GM23248 (cell line): ENCODE measurements around the gene IFNA1.

Experiments
- EZH2 ChIP-seq: fragments of 200-600 bp; sonication (generic); IDR thresholded peaks from 2 replicates; pipeline ENCODE4 v1.6.1; 2018; ENCODE audit warnings: antibody characterized with exemption, mild to moderate bottlenecking; ENCODE audit not compliant: insufficient read depth, poor library complexity, severe bottlenecking
- EZH2phosphoT487 ChIP-seq: fragments of 200-600 bp; sonication (generic); IDR thresholded peaks from 2 replicates; pipeline ENCODE4 v1.6.1; 2018; ENCODE audit warnings: antibody characterized with exemption, moderate library complexity, mild to moderate bottlenecking, low read depth; ENCODE audit not compliant: insufficient read depth

GRCh38 chr9:21455320-21455719 lies 15.1 kb downstream of the IFNA1 start:
- TF ChIP-seq EZH2phosphoT487 (no peak), EZH2 (no peak)
